ENCODE results near the gene MAPK13.

DNA sequence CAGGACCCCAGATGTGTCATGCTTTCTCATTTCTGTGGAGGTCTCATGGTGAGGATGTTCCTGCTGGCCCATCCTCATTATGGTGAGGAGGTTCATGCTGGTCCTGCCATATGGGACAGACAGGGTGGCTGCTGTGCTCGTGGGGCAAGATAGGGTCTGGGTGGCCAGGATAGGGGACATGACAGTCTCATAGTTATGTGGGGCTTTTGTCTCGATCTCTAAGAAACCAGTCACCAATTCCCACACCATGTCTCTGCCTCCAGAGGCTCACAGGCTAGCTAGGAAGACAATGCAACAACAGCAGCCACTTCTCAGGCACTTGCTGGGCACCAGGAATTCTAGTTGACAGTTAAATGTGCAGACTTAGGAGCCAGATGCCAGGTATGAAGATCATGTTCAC is 4.2 kb upstream of the MAPK13 start:
- TF ChIP-seq, protein P1, sequence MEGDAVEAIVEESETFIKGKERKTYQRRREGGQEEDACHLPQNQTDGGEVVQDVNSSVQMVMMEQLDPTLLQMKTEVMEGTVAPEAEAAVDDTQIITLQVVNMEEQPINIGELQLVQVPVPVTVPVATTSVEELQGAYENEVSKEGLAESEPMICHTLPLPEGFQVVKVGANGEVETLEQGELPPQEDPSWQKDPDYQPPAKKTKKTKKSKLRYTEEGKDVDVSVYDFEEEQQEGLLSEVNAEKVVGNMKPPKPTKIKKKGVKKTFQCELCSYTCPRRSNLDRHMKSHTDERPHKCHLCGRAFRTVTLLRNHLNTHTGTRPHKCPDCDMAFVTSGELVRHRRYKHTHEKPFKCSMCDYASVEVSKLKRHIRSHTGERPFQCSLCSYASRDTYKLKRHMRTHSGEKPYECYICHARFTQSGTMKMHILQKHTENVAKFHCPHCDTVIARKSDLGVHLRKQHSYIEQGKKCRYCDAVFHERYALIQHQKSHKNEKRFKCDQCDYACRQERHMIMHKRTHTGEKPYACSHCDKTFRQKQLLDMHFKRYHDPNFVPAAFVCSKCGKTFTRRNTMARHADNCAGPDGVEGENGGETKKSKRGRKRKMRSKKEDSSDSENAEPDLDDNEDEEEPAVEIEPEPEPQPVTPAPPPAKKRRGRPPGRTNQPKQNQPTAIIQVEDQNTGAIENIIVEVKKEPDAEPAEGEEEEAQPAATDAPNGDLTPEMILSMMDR (IDR thresholded peaks at IDR 0.05) = no peak
- no peak for TF ChIP-seq POLR2A (IDR thresholded peaks at IDR 0.05)
